COLO668 (cell line): ENCODE data around the gene SINHCAF.
A peak's percentile ranks its signal among the peaks of the same experiment; 100 is the strongest.

Experiments
- DNase-seq: peaks from one replicate; lab custom pipeline; 2025; ENCODE audit not compliant: unreplicated experiment; lab: John Stamatoyannopoulos, UW

Gene SINHCAF

GRCh38 chr12:31235868-31236395 lies 90.0 kb downstream of the SINHCAF start:
- DNase-seq: no peak

GRCh38 chr12:31234955-31235867 lies 90.7 kb downstream of the SINHCAF start:
- DNase-seq: peak; percentile 86

- peak; percentile 78 for DNase-seq
These were observed 91.7 kb downstream of the SINHCAF start for GRCh38 chr12:31234053-31234840.

GRCh38 chr12:31233061-31233730 lies 92.8 kb downstream of the SINHCAF start:
- no peak for DNase-seq

- no peak for DNase-seq
These were observed 93.5 kb downstream of the SINHCAF start for GRCh38 chr12:31232361-31232965.

GRCh38 chr12:31231611-31232360 lies 94.2 kb downstream of the SINHCAF start:
- no peak for DNase-seq
